ENCODE measurements around the gene TMEM176B.

The TMEM176B gene

GRCh38 chr7:150799741-150800580 lies at the start of gene TMEM176B:
TSS of gene TMEM176B (minus strand) at chr7:150800364. CDS start at chr7:150796569, 3,795 bp downstream.
- DNase-seq (ENCODE audit: low read depth), result no peak

GRCh38 chr7:150849204-150849775 lies 49.1 kb upstream of the TMEM176B start:
- no peak for DNase-seq (ENCODE audit: low read depth)

- no peak for DNase-seq (ENCODE audit: low read depth)
Observed at GRCh38 chr7:150848561-150849115, 48.5 kb upstream of the TMEM176B start.

GRCh38 chr7:150848111-150848510 lies 47.9 kb upstream of the TMEM176B start:
- no peak for DNase-seq (ENCODE audit: low read depth)

GRCh38 chr7:150847536-150847935 lies 47.4 kb upstream of the TMEM176B start:
- DNase-seq (ENCODE audit: low read depth), result no peak

DNA sequence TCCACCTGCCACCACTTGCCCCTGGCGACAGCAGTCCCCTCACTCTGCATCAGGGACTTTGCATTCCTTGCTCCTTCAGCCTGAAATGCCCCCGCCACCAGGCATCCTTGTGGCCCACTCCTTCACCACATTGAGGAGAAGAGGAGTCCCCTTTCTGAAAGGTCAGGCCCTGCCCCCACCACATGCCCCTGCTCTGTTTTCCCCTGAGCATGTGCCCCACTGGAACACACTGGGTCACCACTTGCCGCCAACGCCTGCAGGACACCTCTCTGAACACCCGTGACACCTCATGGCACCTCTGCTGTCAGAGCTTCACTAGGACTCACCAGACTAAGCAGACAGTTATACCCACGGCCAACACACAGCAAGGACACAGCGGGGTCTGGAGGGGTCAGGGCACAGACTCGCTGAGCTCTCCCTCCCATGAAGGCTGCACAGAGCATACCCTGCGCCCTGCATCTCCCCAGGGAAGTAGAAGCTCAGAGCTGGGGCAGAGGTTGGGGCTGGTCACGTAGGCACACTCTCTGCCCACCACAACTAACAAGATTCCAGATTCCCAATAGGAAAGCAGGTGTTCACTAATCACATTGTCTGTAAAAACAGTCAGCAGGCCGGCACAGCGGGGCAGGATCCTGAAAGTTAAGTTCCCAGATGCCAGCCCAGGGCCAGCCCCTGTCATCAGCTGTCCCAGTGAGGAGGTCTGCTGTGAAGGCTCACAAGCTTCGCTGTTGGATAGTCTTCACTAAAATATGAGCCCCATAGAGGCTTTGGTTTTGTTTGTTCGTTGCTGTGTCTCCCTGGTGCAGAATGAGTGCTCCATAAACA lies 46.3 kb upstream of the TMEM176B start:
- DNase-seq (ENCODE audit: low read depth), result no peak

- no peak for DNase-seq (ENCODE audit: low read depth)
Observed at GRCh38 chr7:150845421-150845861, 45.3 kb upstream of the TMEM176B start.

- DNase-seq (ENCODE audit: low read depth), result no peak
Observed at GRCh38 chr7:150842716-150843115, 42.6 kb upstream of the TMEM176B start.

- DNase-seq (ENCODE audit: low read depth), result no peak
Observed at GRCh38 chr7:150842018-150842417, 41.9 kb upstream of the TMEM176B start.

DNA sequence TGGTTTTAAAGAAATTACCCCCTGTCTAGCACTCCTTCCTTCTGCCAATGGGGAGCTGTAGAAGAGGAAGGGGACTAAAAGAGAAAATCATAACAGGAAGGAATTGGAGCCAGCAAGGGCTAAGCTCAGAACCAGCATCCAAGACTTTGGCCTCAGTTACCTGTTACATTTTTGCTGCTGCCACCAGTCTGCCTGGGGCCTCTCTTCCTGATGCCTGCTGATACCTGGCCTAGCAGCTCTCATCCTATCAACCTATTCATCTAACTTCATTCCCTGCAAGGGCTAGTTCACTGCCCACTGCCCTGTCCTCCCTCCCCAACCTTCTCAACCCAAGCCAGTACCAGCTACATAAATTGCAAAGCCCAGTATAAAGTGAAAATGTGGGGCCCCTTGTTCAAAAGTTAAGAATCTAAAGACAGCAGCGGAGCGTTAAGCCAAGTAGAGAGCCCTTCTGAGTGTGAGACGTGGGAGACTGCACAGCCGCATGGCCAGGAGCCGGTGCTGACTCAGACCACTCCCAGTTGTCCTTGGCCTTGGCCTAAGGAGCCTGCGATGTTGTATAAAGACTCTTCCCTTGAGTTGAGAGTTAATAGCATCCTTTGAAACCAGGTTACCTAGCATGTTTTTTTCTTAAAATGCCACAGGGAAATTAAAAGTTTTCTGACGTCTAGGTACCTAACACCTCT lies 38.9 kb upstream of the TMEM176B start:
- DNase-seq (ENCODE audit: low read depth), result no peak

GRCh38 chr7:150835702-150836280 lies 35.6 kb upstream of the TMEM176B start:
- no peak for DNase-seq (ENCODE audit: low read depth)

- DNase-seq (ENCODE audit: low read depth), result no peak
Observed at GRCh38 chr7:150835019-150835418, 34.9 kb upstream of the TMEM176B start.

GRCh38 chr7:150831851-150832250 lies 31.7 kb upstream of the TMEM176B start:
- no peak for DNase-seq (ENCODE audit: low read depth)

DNA sequence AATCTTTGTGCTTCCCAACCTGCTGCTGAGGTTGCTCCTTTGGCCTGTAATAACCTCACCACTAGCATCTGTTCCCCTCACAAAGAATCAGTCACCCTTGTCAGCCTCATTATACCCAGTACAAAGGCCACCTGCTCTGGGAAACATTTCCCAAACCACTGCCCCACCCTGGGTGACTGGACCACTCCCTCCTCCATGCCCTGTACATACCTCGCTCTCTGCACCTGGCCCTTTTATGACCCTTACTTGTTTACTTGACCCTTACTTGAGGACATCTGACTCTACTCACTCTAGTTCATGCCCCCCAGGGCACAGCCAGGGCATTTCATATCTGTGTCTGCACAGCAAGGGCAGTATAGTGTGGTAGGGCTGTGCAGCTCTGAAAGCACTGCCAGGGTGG lies 30.8 kb upstream of the TMEM176B start:
- DNase-seq (ENCODE audit: low read depth), result no peak

DNA sequence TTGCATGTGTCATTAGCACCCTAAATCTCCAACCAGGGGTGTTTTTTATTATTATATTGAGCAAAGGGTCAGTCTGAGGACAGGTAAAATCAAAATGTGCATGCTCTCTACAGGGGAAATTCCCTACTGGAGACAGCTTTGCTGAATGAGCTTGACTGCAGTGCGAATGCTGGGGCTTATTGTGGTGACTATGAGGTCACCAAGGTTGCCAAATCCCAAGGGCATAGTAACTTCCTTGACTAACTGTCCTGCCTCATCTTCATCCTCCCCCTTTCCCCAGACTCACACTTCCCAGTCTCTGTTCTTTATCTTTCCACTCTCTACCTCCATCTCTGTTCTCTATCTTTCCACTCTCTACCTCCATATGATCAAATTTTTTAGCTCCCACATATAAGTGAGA lies 29.3 kb upstream of the TMEM176B start:
- DNase-seq (ENCODE audit: low read depth), result no peak

GRCh38 chr7:150828384-150828783 lies 28.2 kb upstream of the TMEM176B start:
- DNase-seq (ENCODE audit: low read depth), result no peak

DNA sequence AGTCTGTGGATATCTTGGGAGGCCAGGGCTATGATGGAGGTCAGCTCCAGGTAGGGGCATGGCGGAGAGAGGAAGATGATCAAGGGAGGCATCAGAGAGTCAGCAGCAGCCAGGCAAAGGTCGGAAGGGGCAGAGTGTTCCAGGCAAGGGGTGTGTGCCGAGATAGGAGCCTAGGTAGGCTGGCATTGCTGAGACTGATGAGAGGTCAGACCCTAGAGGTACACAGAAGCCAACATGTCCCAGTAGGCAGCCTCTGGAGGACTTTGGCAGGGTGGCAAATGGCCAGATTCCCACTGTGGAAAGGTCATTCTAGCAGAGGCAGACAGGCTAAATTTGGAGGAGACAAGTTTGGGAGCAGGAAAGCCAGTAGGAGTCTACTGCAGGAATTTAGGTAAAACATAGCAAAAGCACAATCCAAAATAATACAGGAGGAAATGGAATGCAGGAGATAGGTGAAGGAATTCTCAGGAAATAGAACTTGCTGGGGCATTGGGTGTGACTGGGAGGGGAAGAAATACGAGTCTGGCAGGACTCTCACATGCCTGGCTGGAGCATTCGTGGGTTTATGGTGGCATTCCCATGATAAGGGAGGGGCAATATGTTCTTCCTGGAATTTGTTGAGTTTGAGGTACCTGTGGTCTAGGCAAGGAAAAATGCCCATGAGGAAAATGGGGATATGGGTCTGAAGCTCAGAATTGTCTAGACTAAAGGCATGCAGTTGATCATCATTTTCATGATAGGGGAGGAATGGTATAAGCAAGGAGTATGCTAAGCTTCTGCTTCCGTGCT lies 26.1 kb upstream of the TMEM176B start:
- DNase-seq (ENCODE audit: low read depth), result no peak

- no peak for DNase-seq (ENCODE audit: low read depth)
Observed at GRCh38 chr7:150824379-150825177, 24.4 kb upstream of the TMEM176B start.

DNA sequence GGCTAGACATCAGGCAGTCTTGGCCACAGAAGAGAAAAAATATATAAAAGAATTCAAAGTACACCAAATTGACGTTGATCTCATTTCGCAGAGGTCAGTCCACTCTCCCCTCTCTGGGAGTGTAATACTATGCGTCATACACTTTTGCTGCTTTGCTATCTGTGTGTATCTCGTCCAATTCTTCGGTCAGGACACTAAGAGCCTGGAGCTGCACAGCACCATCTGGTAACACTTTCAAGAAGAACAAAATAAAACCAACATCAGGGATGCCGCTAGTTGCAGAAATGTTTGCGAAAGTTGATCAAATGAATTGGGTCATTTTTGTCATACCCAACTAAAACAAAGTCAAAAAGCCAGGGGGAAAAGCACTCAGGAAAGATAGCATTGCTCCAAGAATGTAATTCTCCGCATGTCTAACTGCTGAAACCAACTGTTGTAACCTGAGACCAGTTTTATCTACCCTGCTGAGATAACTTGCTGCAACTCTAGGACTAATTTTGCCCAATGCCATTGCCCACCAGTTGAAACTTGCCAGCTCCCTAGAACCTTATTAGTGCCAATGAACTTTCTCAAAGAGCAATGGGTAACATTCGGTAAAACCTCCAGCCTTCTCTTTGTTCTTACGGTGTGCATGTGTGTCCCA lies 23.4 kb upstream of the TMEM176B start:
- DNase-seq (ENCODE audit: low read depth), result no peak
